HCT116 (cell line): Measurements from ENCODE around the gene PHF21B. TPM values are rescaled to one million over a fixed set of nuclear protein-coding genes. Genes with fewer than 3 reads are reported as not detected.

Experiments used
- ATAC-seq: fragments of 200-7000 bp; cut with Tn5 transposase; 2 replicates; pipeline ENCODE4 v1.9.1; 2020; ENCODE audit warnings: mild to moderate bottlenecking, moderate library complexity
- BruUV-seq: library from RNA; stranded (reverse); fragments of 400-500 nt; replicated peaks from 2 replicates; lab custom pipeline; 2021; lab: Mats Ljungman, UMichigan
- CTCF ChIA-PET: fragments of 300-600 bp; sonication (Branson Sonifier 250); formaldehyde crosslinking; loops from one replicate; lab custom pipeline; 2021; ENCODE audit warnings: antibody characterized with exemption; lab: Charles Lee
- POLR2A ChIA-PET: fragments of 300-600, 350-600 bp; sonication (Branson Sonifier 250); formaldehyde crosslinking; loops from one replicate; lab custom pipeline; 2021; ENCODE audit warnings: antibody characterized with exemption; lab: Charles Lee
- RAD21 ChIA-PET, 2 experiments: fragments of 300-600 bp; sonication (Branson Sonifier 250); formaldehyde crosslinking; loops; one replicate each; lab custom pipeline; 2023; ENCODE audit warnings: low total read pairs in 2 of 2; ENCODE audit not compliant: uncharacterized antibody in 2 of 2, unreplicated experiment in 2 of 2, low non-redundant PET in 1 of 2; lab: Charles Lee
- DNase-seq: peaks from one replicate; pipeline ENCODE4 v3.0.0-alpha.2; 2010; ENCODE audit warnings: low read depth, low spot score
- H2AFZ ChIP-seq: fragments of 200-600 bp; shearing (Covaris generic), sonication (generic); 2 replicates; pipeline ENCODE4 v1.6.1; 2017; ENCODE audit warnings: low read depth, mixed run types, mixed read lengths, antibody characterized with exemption, low read length; ENCODE audit not compliant: poor library complexity, severe bottlenecking
- H3K27ac ChIP-seq: 2 replicates; pipeline ENCODE4 v1.5.1; 2012; ENCODE audit warnings: low read depth, low read length
- H3K27me3 ChIP-seq: fragments of 200-600 bp; sonication (generic); 2 replicates; pipeline ENCODE4 v1.6.1; 2016; ENCODE audit warnings: mixed run types, low read length, mixed read lengths; ENCODE audit not compliant: insufficient read depth
- H3K36me3 ChIP-seq, 2 experiments: fragments of 200-500 bp in 1 of 2; fragments of 200-600 bp in 1 of 2; sonication (Bioruptor generic) in 1 of 2; sonication (generic) in 1 of 2; 2 replicates each; pipeline versions ENCODE4 v1.5.1 to v1.6.1; 2014 to 2016; ENCODE audit warnings: low read length in 2 of 2, inconsistent platforms in 1 of 2, mixed read lengths in 1 of 2, mixed run types in 1 of 2; ENCODE audit not compliant: insufficient read depth in 2 of 2, control insufficient read depth in 1 of 2
- H3K4me1 ChIP-seq, 2 experiments: fragments of 200-600 bp in 1 of 2; sonication (generic) in 1 of 2; 2 replicates each; pipeline versions ENCODE4 v1.5.1 to v1.6.1; 2012 to 2017; ENCODE audit warnings: low read length in 2 of 2, inconsistent platforms in 1 of 2, mild to moderate bottlenecking in 1 of 2, mixed read lengths in 1 of 2, mixed run types in 1 of 2, moderate library complexity in 1 of 2; ENCODE audit not compliant: insufficient read depth in 2 of 2, control insufficient read depth in 1 of 2
- H3K4me2 ChIP-seq: fragments of 200-600 bp; sonication (generic); 2 replicates; pipeline ENCODE4 v1.6.1; 2017; ENCODE audit warnings: mixed run types, low read length, mixed read lengths
- H3K4me3 ChIP-seq, 2 experiments: fragments of 200-600 bp in 1 of 2; sonication (generic) in 1 of 2; replicated peaks in 1 of 2; 2 replicates each; pipeline ENCODE4 v1.5.1; 2011 to 2016; ENCODE audit warnings: low read length in 2 of 2, control low read depth in 1 of 2, low read depth in 1 of 2, mild to moderate bottlenecking in 1 of 2, mixed read lengths in 1 of 2, mixed run types in 1 of 2
- H3K79me2 ChIP-seq: fragments of 200-600 bp; sonication (generic); 2 replicates; pipeline ENCODE4 v1.6.1; 2017; ENCODE audit warnings: mild to moderate bottlenecking, mixed run types, low read length, moderate library complexity, mixed read lengths; ENCODE audit not compliant: insufficient read depth
- H3K9ac ChIP-seq: fragments of 200-600 bp; sonication (generic); 2 replicates; pipeline ENCODE4 v1.6.1; 2016; ENCODE audit warnings: low read length, mixed read lengths
- H3K9me2 ChIP-seq: fragments of 200-600 bp; sonication (generic), shearing (Covaris generic); 2 replicates; pipeline ENCODE4 v1.6.1; 2017; ENCODE audit warnings: mixed run types, mild to moderate bottlenecking, moderate library complexity; ENCODE audit not compliant: insufficient read depth
- H3K9me3 ChIP-seq, 2 experiments: fragments of 200-500 bp in 1 of 2; fragments of 200-600 bp in 1 of 2; sonication (Bioruptor generic) in 1 of 2; sonication (generic) in 1 of 2; 2 replicates each; pipeline ENCODE4 v1.6.1; 2014 to 2017; ENCODE audit warnings: low read length in 2 of 2, mixed read lengths in 2 of 2, inconsistent platforms in 1 of 2, low read depth in 1 of 2, mild to moderate bottlenecking in 1 of 2, mixed run types in 1 of 2, moderate library complexity in 1 of 2; ENCODE audit not compliant: control insufficient read depth in 1 of 2, insufficient read depth in 1 of 2
- H4K20me1 ChIP-seq: fragments of 200-600 bp; sonication (generic), shearing (Covaris generic); 2 replicates; pipeline ENCODE4 v1.6.1; 2017; ENCODE audit warnings: mixed run types, mild to moderate bottlenecking, moderate library complexity; ENCODE audit not compliant: insufficient read depth
- CBX3 ChIP-seq: IDR thresholded peaks from 2 replicates; pipeline ENCODE4 v1.6.1; 2012; ENCODE audit warnings: low read depth
- CTCF ChIP-seq, 3 experiments: fragments of 200-600 bp in 1 of 3; sonication (generic) in 1 of 3; IDR thresholded peaks in 2 of 3; conservative IDR thresholded peaks in 1 of 3; 2 replicates each; pipeline ENCODE4 v1.5.1; 2012 to 2017; ENCODE audit warnings: low read depth in 2 of 3, low read length in 2 of 3, antibody characterized with exemption in 1 of 3, borderline replicate concordance in 1 of 3, control low read depth in 1 of 3, mild to moderate bottlenecking in 1 of 3, mixed read lengths in 1 of 3, mixed run types in 1 of 3, moderate library complexity in 1 of 3; ENCODE audit not compliant: insufficient read depth in 1 of 3
- EZH2 ChIP-seq: fragments of 200-600 bp; sonication (generic); IDR thresholded peaks from 2 replicates; pipeline ENCODE4 v1.6.1; 2017; ENCODE audit warnings: antibody characterized with exemption, mixed run types
- JUND ChIP-seq: IDR thresholded peaks from 2 replicates; pipeline ENCODE4 v1.6.1; 2012
- POLR2AphosphoS5 ChIP-seq: IDR thresholded peaks from 2 replicates; pipeline ENCODE4 v1.6.1; 2011; ENCODE audit warnings: mild to moderate bottlenecking, low read depth, low read length, moderate library complexity
- SIN3A ChIP-seq: IDR thresholded peaks from 2 replicates; pipeline ENCODE4 v1.6.1; 2012; ENCODE audit warnings: low read depth
- YY1 ChIP-seq: IDR thresholded peaks from 2 replicates; pipeline ENCODE4 v1.6.1; 2011; ENCODE audit warnings: low read length, low read depth, moderate library complexity, mild to moderate bottlenecking; ENCODE audit not compliant: insufficient replicate concordance; ENCODE audit errors: extremely low read depth
- intact Hi-C: fragments of 100-400 bp; cut with micrococcal nuclease; formaldehyde crosslinking; loops from 2 replicates; pipeline ENCODE4 v1.10.0; 2022
- total RNA-seq: library from RNA; stranded (reverse); gene quantifications from one replicate; pipeline ENCODE4 v1.2.1, GENCODE V29; 2021; ENCODE audit not compliant: unreplicated experiment

PHF21B gene
- total RNA-seq, 1 experiment from 2014 or later: not detected

- Histone ChIP-seq H3K27me3 (0 out of 2 replicates have a peak, but pooled peaks cover 4% of the 10 kb centered on the region), H3K79me2 (no peaks in the 10 kb centered on the region), H3K27ac (no peak overlapping the region), H3K9ac (no peak overlapping the region), H3K9me2 (no peaks in the 10 kb centered on the region), H4K20me1 (no peaks in the 10 kb centered on the region), H3K4me3 (no peak overlapping the region), H3K36me3 (no peaks in the 10 kb centered on the region), H3K4me1 (no peaks in the 10 kb centered on the region), H2AFZ (no peak overlapping the region), H3K9me3 (no peaks in the 10 kb centered on the region), H3K4me2 (no peak overlapping the region)
- BruUV-seq: no TSS peak
- intact Hi-C loops: no loop called here
- CTCF ChIA-PET: no interaction called here
- DNase-seq: no peak
- TF ChIP-seq CTCF (IDR thresholded peaks at IDR 0.05 in 2 of 3, conservative IDR thresholded peaks at IDR 0.05 in 1 of 3; ENCODE audit: borderline replicate concordance in 1 of 3, insufficient read depth in 1 of 3, low read depth in 2 of 3, low read length in 2 of 3): no peak
- no peak for TF ChIP-seq JUND
- TF ChIP-seq SIN3A: no peak
- no peak for TF ChIP-seq CBX3
- TF ChIP-seq EZH2: no peak
- TF ChIP-seq YY1: no peak
- TF ChIP-seq POLR2AphosphoS5: no peak
- RAD21 ChIA-PET: no interaction called here
- no peak for ATAC-seq
- POLR2A ChIA-PET: no interaction called here
These were observed 711 bp upstream of the PHF21B start for GRCh38 chr22:45010532-45010900.
